WTC11 (cell line): ENCODE measurements around the gene GOLGA2. TPM values are rescaled to one million over a fixed set of nuclear protein-coding genes. Genes with fewer than 3 reads are reported as not detected.

Experiments
- ATAC-seq: fragments of 200-7000 bp; cut with Tn5 transposase; 2 replicates; pipeline ENCODE4 v1.10.0; 2021; ENCODE audit warnings: mild to moderate bottlenecking, moderate library complexity
- CTCF ChIA-PET: fragments of 300-600 bp; sonication (Branson Sonifier 250); formaldehyde crosslinking; loops from one replicate; lab custom pipeline; 2021; ENCODE audit warnings: antibody characterized with exemption; lab: Charles Lee
- POLR2A ChIA-PET: fragments of 350-600 bp; sonication (Branson Sonifier 250); formaldehyde crosslinking; loops from one replicate; lab custom pipeline; 2021; ENCODE audit warnings: antibody characterized with exemption; lab: Charles Lee
- DNase-seq: peaks from one replicate; pipeline ENCODE4 v3.0.0; 2021; ENCODE audit warnings: low spot score
- H3K27ac Mint-ChIP-seq: 2 replicates; pipeline ENCODE4 v1.8.0; 2021; ENCODE audit warnings: mixed read lengths
- H3K27me3 Mint-ChIP-seq: 2 replicates; pipeline ENCODE4 v1.8.0; 2021; ENCODE audit warnings: low read depth, mild to moderate bottlenecking, moderate library complexity, mixed read lengths
- H3K36me3 Mint-ChIP-seq: 2 replicates; pipeline ENCODE4 v1.8.0; 2021; ENCODE audit warnings: mixed read lengths
- H3K4me1 Mint-ChIP-seq: 2 replicates; pipeline ENCODE4 v1.8.0; 2022; ENCODE audit warnings: mixed read lengths
- H3K4me3 Mint-ChIP-seq: 2 replicates; pipeline ENCODE4 v1.8.0; 2021; ENCODE audit warnings: mild to moderate bottlenecking, moderate library complexity, mixed read lengths
- H3K9me3 Mint-ChIP-seq: 2 replicates; pipeline ENCODE4 v1.8.0; 2021; ENCODE audit warnings: mixed read lengths
- ARID4B ChIP-seq: sonication (generic); formaldehyde crosslinking; IDR thresholded peaks from 2 replicates; pipeline ENCODE4 v1.8.0; 2023; ENCODE audit warnings: missing genetic modification reagents, mild to moderate bottlenecking, borderline replicate concordance
- ELF4 ChIP-seq: sonication (generic); formaldehyde crosslinking; IDR thresholded peaks from 2 replicates; pipeline ENCODE4 v1.8.1; 2022; ENCODE audit warnings: low read depth, mild to moderate bottlenecking, moderate library complexity, missing genetic modification reagents
- ESRRA ChIP-seq: sonication (generic); formaldehyde crosslinking; IDR thresholded peaks from 2 replicates; pipeline ENCODE4 v1.8.1; 2022; ENCODE audit warnings: mild to moderate bottlenecking, missing genetic modification reagents, borderline replicate concordance
- FOXP1 ChIP-seq: sonication (generic); formaldehyde crosslinking; IDR thresholded peaks from 2 replicates; pipeline ENCODE4 v1.8.0; 2022; ENCODE audit warnings: missing genetic modification reagents, mild to moderate bottlenecking, moderate library complexity, borderline replicate concordance
- GABPB1 ChIP-seq: sonication (generic); formaldehyde crosslinking; IDR thresholded peaks from 2 replicates; pipeline ENCODE4 v1.8.1; 2023; ENCODE audit warnings: mild to moderate bottlenecking, missing genetic modification reagents
- HMGA2 ChIP-seq: fragments of 250-450 bp; sonication (Bioruptor Pico); IDR thresholded peaks from 2 replicates; pipeline ENCODE4 v1.4.0; 2021; ENCODE audit warnings: mild to moderate bottlenecking, moderate library complexity
- KAT7 ChIP-seq: sonication (generic); formaldehyde crosslinking; IDR thresholded peaks from 2 replicates; pipeline ENCODE4 v1.8.1; 2023; ENCODE audit warnings: missing genetic modification reagents, mild to moderate bottlenecking, borderline replicate concordance
- MLX ChIP-seq: sonication (generic); formaldehyde crosslinking; IDR thresholded peaks from 2 replicates; pipeline ENCODE4 v1.8.1; 2023; ENCODE audit warnings: mild to moderate bottlenecking, missing genetic modification reagents, moderate library complexity
- NFATC4 ChIP-seq: fragments of 250-450 bp; sonication (Bioruptor Pico); IDR thresholded peaks from 2 replicates; pipeline ENCODE4 v1.9.0; 2021; ENCODE audit warnings: mild to moderate bottlenecking
- RELA ChIP-seq: sonication (generic); formaldehyde crosslinking; IDR thresholded peaks from 2 replicates; pipeline ENCODE4 v1.8.1; 2022; ENCODE audit warnings: missing genetic modification reagents, mild to moderate bottlenecking, borderline replicate concordance
- SP1 ChIP-seq: sonication (generic); formaldehyde crosslinking; conservative IDR thresholded peaks from 2 replicates; pipeline ENCODE4 v1.8.1; 2022; ENCODE audit warnings: missing genetic modification reagents
- TEAD1 ChIP-seq: sonication (generic); formaldehyde crosslinking; IDR thresholded peaks from 2 replicates; pipeline ENCODE4 v1.8.0; 2022; ENCODE audit warnings: mild to moderate bottlenecking, missing genetic modification reagents
- USF1 ChIP-seq: sonication (generic); formaldehyde crosslinking; IDR thresholded peaks from 2 replicates; pipeline ENCODE4 v1.8.0; 2022; ENCODE audit warnings: mild to moderate bottlenecking, missing genetic modification reagents
- ZNF121 ChIP-seq: sonication (generic); formaldehyde crosslinking; IDR thresholded peaks from 2 replicates; pipeline ENCODE4 v1.8.0; 2023; ENCODE audit warnings: missing genetic modification reagents
- total RNA-seq: library from RNA; stranded (reverse); gene quantifications from 3 replicates; pipeline ENCODE4 v1.2.3, GENCODE V29; 2021
- TF ChIP-seq, protein P1 (sequence below): sonication (generic); formaldehyde crosslinking; IDR thresholded peaks from 2 replicates; pipeline ENCODE4 v1.8.0; 2022; ENCODE audit warnings: mild to moderate bottlenecking, missing genetic modification reagents
- TF ChIP-seq, protein P2 (sequence below): sonication (generic); formaldehyde crosslinking; IDR thresholded peaks from 2 replicates; pipeline ENCODE4 v1.8.0; 2022; ENCODE audit warnings: mild to moderate bottlenecking, missing genetic modification reagents
- TF ChIP-seq, protein P3 (sequence below): sonication (generic); formaldehyde crosslinking; IDR thresholded peaks from 2 replicates; pipeline ENCODE4 v1.8.1; 2023; ENCODE audit warnings: mild to moderate bottlenecking, moderate library complexity, missing genetic modification reagents

The GOLGA2 gene
- total RNA-seq, 1 experiment from 2014 or later: 66.3 TPM

GRCh38 chr9:128322404-128323211 is 46.8 kb upstream of the GOLGA2 start, which contains the start of the genes COQ4 and TRUB2:
Gene COQ4 (plus strand): TSS chr9:128322839. CDS start chr9:128322859, 20 bp downstream.
Gene TRUB2 (minus strand): TSS chr9:128322447. CDS start chr9:128322408, 39 bp downstream.
- ChIA-PET CTCF (interaction anchor here (0.7 to 1.2 kb wide), 2 partner anchors 19 to 230 kb away, joined by 3 to 5 read pairs; partner anchors contain the start of gene SPTAN1), POLR2A (no interaction called here)
- no peaks in the 10 kb centered on the region for H3K9me3 Mint-ChIP-seq
- H3K36me3 Mint-ChIP-seq: peaks cover 8% of the 10 kb centered on the region; the same call in 1 of the 2 replicates
- peak within 1 kb of the TSS; percentile 88 for H3K4me3 Mint-ChIP-seq
- H3K27me3 Mint-ChIP-seq: no peaks in the 10 kb centered on the region
- peak within 1 kb of the TSS; percentile 99 for H3K27ac Mint-ChIP-seq
- ATAC-seq (peak; percentile 89), DNase-seq (peak; percentile 91)
- H3K4me1 Mint-ChIP-seq: 0 out of 2 replicates have a peak, but pooled peaks cover 8% of the 10 kb centered on the region
- TF ChIP-seq HMGA2 (no peak), ESRRA (CRISPR knock-in tag) (peak; percentile 47; the same call in 1 of the 2 replicates), ARID4B (CRISPR knock-in tag) (peak; percentile 81; the same call in 1 of the 2 replicates), USF1 (CRISPR knock-in tag) (peak; percentile 24; the same call in 1 of the 2 replicates), KAT7 (CRISPR knock-in tag) (peak; percentile 30; the same call in 1 of the 2 replicates), FOXP1 (no peak; the same call in 1 of the 2 replicates), NFATC4 (CRISPR knock-in tag) (no peak), TEAD1 (peak; percentile 74; the same call in 1 of the 2 replicates), SP1 (CRISPR knock-in tag) (peak; percentile 91), RELA (0 out of 2 replicates have a peak, but pooled peaks have one; percentile 51), ELF4 (CRISPR knock-in tag) (no peak), GABPB1 (peak; percentile 83), ZNF121 (CRISPR knock-in tag) (no peak), MLX (CRISPR knock-in tag) (0 out of 2 replicates have a peak, but pooled peaks have one; percentile 19)
- TF ChIP-seq, protein P1, sequence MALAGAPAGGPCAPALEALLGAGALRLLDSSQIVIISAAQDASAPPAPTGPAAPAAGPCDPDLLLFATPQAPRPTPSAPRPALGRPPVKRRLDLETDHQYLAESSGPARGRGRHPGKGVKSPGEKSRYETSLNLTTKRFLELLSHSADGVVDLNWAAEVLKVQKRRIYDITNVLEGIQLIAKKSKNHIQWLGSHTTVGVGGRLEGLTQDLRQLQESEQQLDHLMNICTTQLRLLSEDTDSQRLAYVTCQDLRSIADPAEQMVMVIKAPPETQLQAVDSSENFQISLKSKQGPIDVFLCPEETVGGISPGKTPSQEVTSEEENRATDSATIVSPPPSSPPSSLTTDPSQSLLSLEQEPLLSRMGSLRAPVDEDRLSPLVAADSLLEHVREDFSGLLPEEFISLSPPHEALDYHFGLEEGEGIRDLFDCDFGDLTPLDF: no peak
- TF ChIP-seq, protein P2, sequence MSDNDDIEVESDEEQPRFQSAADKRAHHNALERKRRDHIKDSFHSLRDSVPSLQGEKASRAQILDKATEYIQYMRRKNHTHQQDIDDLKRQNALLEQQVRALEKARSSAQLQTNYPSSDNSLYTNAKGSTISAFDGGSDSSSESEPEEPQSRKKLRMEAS (CRISPR knock-in tag): peak; percentile 92
- TF ChIP-seq, protein P3, sequence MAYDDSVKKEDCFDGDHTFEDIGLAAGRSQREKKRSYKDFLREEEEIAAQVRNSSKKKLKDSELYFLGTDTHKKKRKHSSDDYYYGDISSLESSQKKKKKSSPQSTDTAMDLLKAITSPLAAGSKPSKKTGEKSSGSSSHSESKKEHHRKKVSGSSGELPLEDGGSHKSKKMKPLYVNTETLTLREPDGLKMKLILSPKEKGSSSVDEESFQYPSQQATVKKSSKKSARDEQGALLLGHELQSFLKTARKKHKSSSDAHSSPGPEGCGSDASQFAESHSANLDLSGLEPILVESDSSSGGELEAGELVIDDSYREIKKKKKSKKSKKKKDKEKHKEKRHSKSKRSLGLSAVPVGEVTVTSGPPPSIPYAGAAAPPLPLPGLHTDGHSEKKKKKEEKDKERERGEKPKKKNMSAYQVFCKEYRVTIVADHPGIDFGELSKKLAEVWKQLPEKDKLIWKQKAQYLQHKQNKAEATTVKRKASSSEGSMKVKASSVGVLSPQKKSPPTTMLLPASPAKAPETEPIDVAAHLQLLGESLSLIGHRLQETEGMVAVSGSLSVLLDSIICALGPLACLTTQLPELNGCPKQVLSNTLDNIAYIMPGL (CRISPR knock-in tag): peak; percentile 96
